RPMI8226 (cell line): ENCODE results near the gene XDH.
A peak's percentile ranks its signal among the peaks of the same experiment; 100 is the strongest.

ENCODE experiments used
- DNase-seq: peaks from one replicate; pipeline ENCODE4 v3.0.0-alpha.2; 2015

The XDH gene

DNA sequence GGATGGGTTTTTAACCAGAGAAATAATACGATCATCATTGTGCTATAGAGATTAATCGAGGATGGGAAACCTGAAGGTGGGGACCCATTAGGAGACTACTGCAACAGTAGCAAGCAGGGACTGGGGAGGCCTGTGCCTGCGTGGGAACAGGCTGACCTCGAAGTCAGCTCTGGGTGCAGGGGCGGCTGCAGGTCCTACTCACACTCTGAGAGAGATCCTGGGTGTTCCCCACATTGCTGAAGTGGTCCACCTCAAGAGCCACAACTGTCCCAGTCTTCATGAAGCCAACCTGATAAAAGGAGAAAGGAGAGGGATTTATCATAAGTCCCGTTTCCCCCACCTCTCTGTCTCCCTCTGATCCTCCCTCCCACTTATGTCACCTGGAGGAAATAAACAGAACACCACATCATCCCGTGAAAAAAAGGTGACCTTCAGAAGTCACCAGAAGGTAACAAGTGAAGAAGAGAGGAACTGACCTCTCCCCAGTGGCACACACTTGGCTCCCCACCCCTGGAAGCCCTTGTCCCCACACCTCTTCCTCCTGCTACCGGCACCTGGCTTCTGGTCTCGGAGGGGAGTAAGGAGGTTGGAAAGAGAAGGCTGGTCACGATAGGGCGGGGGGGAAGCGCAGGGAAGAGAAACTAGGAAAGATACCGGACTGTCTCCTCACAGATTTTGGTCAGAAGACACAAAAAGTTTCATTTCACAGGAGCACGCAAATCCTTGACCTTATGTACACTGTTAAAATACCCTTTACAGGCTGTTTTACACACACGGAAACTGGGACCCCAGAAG is 50.4 kb downstream of the XDH start:
- no peak for DNase-seq

DNA sequence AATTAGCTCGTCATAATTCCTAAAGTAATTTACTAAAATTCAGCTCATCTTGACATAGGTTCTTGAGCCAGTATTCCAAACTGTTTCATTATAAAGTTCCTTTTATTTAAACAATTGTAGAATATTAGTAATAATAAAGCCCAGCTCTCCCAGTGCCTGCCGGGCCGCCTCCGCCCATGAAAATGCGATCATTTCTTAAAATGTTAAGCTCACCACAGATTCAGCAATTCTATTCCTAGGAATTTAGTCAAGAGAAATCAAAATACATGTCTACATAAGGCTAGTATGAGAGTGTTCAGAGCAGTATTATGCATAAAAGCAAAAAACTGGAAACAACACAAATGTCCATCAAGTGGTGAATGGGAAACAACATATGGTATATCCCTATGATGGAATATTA is 52.0 kb downstream of the XDH start:
- DNase-seq: no peak

DNA sequence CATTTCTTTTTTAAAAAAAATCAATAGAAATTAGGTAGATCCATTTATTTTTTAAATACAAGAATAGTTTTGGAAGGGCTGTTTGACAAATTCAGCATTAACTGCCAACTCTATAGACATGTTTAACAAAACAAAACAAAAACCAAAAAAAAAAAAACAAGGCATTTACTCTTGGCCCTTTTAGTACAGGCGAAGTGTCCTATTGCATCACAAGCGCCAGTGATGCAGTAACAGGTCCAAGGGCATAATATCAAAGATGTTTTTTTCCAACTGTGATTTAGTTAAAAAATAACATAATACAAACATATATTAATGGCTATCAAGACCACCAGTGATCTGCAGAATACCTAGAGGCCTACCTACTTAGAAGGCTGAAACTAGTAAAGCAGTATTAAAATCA is 55.3 kb downstream of the XDH start:
- no peak for DNase-seq

DNA sequence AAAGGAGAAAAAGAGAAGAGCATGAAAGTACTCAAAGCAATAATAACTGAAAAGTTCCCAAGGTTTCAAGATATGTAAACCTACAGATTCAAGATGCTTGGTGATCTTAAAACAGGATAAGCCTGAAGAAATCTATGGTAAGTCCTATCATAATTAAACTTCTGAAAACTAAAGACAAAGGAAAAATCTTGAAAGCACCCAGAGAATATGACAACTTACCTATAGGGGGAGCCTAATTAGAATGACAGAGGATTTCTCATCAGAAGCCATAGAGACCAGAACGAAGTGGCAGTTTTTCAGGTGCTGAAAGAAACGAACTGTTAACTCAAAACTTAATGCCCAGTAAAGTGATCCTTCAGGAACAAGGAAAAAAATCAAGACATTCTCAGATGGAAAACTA is 59.7 kb downstream of the XDH start:
- peak; percentile 51 for DNase-seq

DNA sequence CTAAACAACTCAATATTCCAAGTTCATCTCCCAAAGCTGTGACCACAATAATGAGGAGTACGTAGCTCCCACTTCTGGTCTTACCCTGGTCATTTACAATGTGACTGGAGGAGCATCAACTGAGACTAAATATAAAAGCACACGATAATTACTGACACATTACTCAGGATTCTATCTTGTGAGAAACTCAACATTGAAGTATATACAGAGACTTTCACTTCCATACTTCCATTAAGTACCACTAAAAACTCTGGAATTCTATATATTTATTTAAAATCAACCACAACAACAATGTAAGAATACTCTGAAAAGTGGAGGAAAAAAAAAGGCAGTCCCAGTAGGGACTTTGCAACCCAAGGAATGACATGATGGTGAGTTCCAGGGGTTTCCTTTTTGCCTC is 61.4 kb downstream of the XDH start:
- DNase-seq: no peak

DNA sequence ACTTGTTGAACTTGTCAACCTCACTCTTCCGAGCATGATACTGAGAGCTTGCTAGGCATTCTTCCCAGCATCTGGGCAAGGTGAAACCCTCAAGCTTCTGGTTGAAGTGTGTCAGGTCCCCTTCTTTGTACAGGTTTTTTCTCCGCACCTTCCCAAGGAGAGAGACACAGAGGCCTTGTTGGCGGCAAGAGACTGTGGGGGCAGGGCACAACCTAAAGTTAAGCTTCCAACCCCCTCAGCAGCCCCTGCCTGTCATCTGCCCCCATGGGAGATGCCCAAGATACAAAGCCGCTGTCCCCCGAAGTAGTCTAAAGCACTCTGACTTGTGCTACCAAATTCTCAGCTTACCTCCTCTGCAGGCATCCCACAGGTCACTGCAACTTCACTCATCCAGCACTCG is 64.9 kb downstream of the XDH start:
- no peak for DNase-seq

DNA sequence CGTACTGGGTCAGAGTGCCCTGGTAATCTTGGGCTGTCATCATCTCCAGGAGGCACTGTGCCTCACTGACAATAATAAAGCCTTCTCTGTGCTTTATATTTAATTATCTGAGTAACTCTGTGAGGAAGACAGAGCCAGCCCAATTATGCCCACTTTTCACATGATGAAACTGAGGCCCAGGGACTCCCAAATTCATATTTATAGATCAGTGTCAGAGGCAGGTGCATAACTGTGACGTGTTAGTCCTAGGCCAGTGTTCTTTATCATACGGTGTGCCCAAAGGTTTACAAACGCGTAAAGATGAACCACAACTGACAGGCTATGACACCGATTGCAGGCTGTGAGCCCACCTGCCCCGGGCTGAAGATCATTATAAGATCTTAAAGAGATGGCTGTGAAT is 65.4 kb downstream of the XDH start:
- no peak for DNase-seq

DNA sequence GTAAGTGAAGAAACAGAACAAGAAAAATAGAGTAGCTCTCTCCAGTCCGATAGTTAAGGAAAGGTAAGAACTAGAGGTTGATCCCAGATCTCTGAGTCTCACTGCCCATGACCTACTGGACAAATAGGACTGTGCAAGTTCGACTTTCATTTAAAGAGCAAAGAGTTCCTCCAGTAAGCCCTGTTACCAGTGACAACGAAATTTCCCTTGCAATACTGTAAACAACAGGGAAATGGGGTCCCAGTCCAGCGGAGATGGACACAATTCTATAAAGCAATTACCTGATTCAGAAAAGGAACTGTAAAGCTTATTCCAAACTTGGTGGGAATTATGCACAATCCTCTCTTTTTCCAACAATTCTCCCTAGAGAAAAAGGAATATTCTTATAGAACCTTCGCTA is 65.9 kb downstream of the XDH start:
- no peak for DNase-seq

DNA sequence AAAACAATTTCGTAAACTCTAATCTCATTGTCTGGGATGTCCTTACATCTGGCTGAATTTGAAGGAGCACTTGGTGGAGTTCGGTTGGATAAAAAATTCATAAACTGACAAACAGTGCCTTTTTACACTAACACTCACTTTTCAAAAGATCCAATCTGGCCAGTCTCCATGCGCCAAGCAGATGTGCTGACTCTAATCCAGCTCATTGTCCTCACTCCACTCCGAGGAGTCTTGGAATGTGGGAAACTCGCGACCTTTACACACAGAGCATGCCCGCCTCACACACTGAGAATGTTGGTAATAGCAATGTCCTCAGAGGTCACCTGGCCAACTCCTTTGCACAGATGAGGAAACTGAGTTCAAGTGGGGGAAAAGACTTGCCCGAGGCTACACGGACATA is 66.8 kb downstream of the XDH start:
- no peak for DNase-seq

DNA sequence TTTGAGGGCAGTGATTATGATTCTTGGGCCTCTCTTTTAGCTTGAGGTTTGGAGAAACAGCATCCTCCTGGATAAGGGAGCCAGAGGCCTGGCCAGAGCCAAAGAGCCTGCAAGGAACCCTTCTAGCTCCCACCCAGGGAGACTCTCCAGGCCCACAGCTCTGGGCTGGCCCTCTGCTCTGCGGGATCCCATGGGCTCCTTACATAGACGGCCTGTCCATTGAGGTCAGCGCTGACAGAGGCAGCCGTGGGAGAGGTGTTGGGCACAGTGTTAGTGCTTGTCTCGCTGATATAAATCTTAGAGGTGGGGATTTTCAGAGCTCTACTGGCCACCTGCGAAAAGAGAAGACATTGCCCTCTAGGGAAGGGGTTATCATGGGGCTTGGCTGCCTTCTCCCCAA is 67.2 kb downstream of the XDH start:
- no peak for DNase-seq

DNA sequence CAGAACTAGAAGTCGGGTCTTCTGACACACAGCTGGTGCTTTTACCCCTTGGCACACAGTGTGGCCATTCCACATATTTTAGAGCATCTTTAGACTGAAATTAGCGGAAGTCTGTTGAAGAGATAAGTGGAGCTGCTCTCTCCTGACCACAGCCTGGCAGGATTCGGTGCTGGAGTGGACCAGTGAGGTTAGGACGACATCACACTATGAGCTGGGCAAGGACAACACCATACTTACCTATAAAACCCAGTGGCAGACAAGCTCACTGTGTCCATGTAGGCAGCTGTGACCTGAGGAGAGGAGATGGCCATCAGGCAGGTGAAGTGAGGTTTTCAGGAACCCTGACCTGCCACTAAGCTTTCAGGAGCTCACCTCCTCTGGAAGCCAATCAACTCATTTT is 70.1 kb downstream of the XDH start:
- DNase-seq: no peak

DNA sequence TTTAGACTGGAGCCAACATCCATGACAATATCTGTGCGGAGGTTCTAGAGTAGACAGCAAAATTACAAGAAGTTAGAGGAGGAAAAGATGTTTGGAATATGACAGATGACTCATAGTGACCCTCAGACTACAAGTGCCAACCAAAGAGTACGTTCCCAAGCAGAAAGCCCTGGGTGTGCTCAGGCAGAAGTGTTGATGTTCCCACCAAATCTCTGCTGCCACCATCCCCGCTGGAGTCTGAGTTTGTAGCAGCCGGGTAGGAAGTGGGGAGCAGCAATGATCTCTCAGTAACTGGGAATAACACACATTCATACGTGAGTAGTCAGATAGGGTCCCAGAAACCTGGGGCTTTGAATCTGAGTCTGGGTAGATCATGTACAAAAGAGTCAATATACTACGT is 73.2 kb downstream of the XDH start:
- DNase-seq: no peak

DNA sequence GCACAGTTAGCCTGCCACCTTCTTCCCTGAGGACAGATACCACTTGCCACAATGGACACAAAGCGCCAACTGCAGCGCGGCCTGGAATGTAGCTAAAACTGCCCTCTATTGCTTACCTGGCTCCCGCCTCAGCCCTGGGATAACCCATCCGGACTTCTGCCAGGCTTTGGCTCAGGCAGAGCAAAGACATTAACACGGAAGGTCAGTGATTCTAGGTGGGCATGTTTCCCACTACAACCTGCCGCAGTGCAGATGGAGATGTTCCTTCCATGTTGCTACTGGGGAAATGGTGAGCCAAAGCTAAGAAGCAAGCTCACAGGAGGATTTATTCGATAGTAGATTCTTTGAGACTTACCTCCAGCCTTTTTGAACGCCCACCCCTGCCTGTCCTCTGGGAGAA is 74.8 kb downstream of the XDH start:
- DNase-seq: no peak

DNA sequence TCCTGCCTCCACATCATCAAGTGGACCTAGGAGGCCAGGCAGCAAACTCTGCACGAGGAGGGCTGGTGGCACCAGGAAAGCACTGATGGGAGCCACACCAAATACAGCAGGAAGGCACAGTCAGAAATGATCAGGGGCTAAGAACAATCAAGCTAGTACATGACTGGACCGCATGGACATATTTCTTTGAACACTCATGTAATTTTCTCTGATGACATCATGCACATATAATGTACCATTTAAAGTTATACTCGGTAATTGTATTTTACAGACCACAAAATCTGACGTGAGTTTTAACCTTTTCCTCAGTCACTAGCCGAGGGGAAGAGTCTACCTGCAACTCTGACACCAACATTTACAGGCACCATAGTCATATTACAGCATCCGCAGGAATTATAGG is 76.7 kb downstream of the XDH start:
- no peak for DNase-seq

DNA sequence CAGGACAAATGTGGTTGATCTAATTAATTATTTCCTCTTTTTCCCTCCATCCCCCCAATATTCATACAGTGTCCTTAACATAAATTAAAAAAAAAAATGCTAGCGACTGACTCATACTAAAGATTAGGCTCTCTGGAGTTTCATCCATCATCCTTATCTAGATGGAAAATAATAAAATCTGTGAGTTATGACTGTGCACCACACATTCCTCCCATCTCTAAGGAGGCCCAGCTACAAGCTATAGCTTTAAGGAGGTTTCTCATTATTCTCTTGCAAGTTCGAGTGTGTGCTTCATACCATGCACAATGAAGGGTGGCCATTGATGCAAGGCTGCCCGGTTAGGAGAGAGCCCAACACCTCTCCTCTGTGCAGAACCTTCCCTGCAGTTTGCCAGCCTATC is 77.3 kb downstream of the XDH start:
- no peak for DNase-seq

DNA sequence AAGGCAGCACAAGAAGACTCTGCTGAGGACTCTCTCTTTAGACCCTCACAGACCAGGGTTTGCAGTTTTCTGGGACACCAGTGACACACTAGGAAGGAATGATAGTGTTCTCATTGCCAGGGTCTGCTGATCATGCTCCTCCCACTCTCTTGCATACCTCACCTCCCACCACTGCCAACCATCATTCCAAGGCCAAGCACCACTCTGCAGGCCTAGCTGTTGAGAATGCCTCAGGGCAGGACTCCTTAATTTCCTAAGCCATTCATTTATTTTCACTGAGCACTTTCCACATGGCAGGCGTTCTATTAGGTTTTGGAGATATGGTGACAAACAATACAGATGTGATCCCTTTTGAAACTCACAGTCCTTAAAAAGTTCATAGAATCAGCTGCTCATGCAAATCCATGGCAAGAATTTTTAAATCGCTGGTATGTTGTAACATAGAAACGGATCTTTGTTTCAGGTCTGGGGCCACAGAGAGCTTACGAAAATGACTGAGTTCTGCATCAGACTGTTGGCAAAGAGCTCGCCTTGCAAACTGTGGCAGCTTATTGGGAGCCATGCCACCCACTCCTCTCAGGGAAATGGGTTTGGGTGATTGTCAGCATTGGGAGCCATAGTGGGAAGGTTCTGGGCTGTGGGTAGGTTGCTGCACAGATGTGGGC is 78.5 kb downstream of the XDH start:
- DNase-seq: no peak

DNA sequence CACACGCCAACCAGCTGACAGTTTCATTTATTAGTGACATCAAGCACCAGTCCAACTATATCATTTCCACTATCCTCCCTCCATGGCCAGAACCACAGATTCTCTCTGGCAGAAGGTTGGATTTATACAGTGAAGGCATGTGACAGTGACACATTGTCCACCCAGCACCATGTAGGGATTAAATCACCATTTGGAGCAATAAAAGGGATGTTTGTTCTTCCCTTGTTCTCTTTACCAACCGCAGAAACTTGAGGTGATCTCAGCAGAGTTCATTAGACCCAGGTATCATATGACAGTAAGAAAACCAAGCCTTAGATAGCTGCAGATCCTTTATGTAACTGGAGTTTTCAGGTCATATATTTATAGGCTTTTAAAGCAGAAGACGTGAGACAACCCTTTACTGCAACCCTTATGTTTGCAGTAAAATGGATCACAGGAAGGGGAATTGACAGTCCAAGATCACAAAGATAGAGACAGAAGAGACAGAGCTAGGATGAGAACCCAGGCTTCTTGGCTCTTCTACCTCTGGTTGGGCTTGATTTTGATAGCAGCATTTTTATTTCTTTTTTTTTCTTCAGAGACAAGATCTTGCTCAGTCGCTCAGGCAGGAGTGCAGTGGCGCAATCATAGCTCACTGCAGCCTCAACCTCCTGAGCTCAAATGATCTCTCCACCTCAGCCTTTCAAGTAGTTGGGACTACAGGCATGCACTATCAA is 80.1 kb downstream of the XDH start:
- no peak for DNase-seq

DNA sequence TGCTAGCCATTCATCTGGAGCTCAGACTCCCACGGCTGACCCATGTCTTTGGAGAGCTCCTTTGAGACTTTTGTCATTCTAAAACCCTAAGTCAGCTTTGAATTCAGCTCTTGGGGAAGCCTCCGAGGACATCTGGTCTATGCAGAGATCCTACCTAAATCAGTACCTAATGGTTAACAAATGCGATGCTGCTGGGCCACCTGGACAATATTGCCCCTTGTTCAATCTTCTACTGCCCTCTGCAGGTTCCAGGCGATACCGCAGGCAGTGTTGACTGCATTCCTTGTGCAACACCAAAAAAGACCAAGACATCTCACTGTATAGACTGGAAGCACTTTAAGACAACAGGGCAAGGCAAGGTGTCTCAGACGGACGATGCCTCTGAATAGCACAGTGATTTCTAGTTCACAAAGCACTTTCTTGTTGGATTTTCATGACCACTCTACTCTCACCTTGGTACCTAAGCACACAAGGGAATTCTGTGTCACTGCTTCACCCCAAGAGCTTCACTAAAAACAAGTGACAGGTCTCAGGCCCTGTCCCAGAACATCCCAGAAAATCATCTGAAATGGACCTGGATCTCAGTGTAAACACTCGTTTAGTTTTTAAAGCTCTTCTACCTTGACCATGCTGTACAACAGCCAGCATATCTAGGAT is 80.9 kb downstream of the XDH start:
- DNase-seq: peak; percentile 88

DNA sequence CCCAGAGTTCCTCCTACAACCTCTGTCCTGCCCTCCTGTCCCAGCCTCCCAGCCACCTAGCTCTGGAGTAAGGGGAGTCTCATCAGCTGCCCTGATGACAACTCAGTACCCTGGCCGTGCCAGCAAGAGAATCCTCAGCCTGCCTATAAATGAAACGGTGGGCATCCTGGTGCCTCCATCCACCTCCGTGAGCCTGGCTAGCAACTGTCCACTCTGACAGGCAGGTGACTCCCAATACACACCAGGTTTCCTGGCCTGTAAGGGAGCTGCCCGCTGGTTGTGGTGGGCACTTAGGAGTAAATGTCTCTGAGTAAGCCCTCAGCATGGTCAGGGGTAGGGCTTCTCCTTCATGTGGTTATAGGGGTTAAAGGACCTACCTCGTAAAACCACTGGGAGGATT is 81.5 kb downstream of the XDH start:
- DNase-seq: no peak

DNA sequence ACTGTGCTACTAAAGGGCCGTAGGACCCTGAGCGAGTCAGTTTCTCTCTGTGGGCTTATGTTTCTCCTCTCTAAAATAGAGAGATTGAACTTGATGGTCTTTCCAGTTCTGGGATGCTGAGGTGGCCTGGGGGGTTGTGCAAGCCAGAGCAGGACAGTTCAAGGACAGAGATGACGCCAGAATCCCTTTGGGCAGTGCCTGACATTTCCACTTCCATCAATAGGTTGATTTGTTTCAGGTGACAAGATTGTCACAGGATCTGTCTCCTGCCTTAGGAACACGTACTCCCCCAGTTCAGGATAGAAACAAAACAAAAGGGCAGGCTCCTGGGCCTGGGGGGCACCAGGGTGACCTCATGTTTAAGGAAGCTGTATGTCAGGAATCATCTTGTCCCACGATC is 82.0 kb downstream of the XDH start:
- DNase-seq: no peak

DNA sequence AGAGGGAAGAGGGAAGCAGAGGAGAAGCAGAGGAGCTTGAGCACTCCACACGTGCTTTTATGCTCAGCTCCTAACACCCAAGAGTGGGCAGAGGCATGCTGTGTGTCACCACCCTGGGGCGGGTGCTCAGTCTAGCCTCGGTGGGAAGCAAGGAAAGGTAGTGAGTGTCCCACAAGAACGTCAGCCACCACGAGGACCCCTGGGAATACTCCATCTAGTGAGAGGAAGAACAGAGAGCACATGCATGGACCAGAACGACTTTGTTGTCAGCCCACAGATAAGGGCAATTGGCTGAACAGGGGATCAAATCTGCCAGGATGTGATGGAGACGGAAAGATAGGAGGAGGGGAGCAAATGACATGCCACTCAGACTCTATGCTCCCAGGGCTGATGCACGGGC is 83.4 kb downstream of the XDH start:
- DNase-seq: no peak

DNA sequence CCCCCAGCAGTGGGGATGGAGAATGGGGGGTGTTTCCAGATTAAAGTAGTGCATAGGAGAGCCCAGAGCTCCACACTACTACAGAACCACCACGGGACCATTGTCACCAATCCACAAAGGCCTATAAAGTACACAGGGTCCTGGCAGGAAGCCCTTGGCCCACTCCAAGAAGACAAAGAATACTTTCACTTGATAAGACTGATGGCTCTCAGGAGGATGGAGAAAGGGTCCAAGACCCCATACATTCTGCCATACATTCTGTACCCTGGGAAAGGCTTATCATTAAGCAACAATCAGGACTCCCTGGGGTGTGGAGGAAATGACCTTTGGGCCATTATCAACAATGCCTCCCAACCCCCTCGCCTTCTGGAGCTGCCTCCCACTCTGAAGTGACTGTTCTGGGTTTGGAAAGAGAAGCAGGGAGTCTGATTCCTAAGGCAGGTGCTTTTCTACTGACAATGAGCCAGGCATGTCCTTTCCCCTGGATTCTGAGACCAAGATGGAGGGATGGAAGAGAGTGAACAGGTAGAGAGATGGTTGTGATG is 85.4 kb downstream of the XDH start:
- no peak for DNase-seq

DNA sequence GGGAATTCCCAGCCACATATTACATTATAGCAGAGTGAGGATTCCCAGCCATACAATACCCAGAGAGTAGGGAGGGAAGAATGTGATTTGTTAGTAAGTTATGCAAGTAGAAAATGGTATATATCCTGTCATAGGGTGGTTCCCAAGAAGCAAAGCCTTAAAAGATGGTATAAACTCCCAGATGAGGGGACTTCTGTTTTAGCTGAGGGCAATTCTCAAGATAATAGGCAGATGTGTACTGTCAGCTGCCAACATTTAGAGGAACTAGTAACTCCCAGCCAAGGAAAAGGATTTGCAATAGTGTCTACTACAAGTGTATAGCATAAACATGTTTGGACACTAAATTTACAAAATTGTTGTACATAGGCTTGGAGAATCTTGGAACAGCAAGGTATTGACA is 86.5 kb downstream of the XDH start:
- no peak for DNase-seq

DNA sequence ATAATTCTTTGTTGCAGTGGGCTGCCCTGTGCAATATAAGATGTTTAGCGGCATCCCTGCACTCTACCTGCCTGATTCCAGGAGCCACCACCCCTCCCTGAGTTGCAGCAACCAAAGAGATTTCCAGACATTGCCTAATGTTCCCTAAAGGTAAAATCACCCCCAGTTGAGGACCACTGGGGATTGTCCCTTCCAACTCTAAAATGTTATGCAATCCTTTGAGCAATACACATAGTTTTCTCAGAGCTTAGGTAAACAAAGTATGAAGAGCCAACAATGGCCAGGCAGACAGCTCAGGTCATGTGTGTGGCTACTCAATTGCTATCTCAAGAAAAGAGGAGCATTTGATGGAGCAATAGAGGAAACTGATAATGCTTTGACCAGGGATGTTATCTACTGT is 87.0 kb downstream of the XDH start:
- no peak for DNase-seq
